HepG2 (cell line): ENCODE results near the gene CCDC38.

ENCODE experiments used
- EP300 ChIP-seq, 3 experiments: sonication (generic) in 1 of 3; formaldehyde crosslinking in 1 of 3; IDR thresholded peaks; 2 replicates each; pipeline versions ENCODE4 v1.5.1 to v1.6.1; 2011 to 2020; ENCODE audit warnings: low read depth in 2 of 3, low read length in 2 of 3, borderline replicate concordance in 1 of 3, improper control_type of control experiment in 1 of 3, mild to moderate bottlenecking in 1 of 3, missing genetic modification reagents in 1 of 3, moderate library complexity in 1 of 3
- ESRRA ChIP-seq: sonication (generic); formaldehyde crosslinking; IDR thresholded peaks from 2 replicates; pipeline ENCODE4 v1.5.1; 2020; ENCODE audit warnings: mild to moderate bottlenecking, low read depth, missing genetic modification reagents
- EZH2 ChIP-seq: conservative IDR thresholded peaks from 2 replicates; pipeline ENCODE4 v1.6.1; 2012; ENCODE audit warnings: mild to moderate bottlenecking, low read depth, low read length, moderate library complexity
- POLR2A ChIP-seq, 2 experiments: IDR thresholded peaks; 2 replicates each; pipeline ENCODE4 v1.6.1; 2011; ENCODE audit warnings: low read depth in 2 of 2, low read length in 2 of 2, mild to moderate bottlenecking in 1 of 2, moderate library complexity in 1 of 2; ENCODE audit not compliant: insufficient read depth in 1 of 2
- SMAD1 ChIP-seq: sonication (generic); formaldehyde crosslinking; IDR thresholded peaks from 2 replicates; pipeline ENCODE4 v1.4.0; 2020; ENCODE audit warnings: missing genetic modification reagents, low read depth, mild to moderate bottlenecking, borderline replicate concordance
- ZNF616 ChIP-seq: sonication (generic); formaldehyde crosslinking; IDR thresholded peaks from 2 replicates; pipeline ENCODE4 v1.5.0; 2020; ENCODE audit warnings: low read depth, mild to moderate bottlenecking, missing genetic modification reagents
- ZSCAN25 ChIP-seq: sonication (generic); formaldehyde crosslinking; IDR thresholded peaks from 2 replicates; pipeline ENCODE4 v1.8.0; 2022; ENCODE audit warnings: mild to moderate bottlenecking, missing genetic modification reagents

DNA sequence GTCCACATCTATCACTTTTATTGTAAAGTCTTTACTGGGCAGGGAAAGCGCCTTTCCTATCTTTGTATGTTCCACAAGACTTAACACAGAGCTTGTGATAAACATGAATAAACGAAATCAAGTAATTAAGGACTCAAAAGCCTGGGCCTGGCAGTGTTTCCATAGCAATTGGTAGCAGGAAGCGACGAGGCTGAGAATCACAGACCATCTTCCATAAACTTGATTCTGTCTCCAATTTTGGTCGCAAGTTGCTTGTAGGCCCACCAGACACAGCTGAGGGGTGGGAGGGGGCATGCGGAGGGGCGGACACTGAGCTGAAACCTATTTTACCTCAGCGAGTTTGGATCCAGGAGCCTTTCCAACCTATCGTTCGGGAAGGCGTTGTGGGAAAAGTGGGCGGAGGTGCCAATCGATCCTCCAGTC, 302 bp downstream of the CCDC38 start:
- no peak; a peak in 1 of 4 replicates for TF ChIP-seq EP300 (IDR thresholded peaks at IDR 0.05; ENCODE audit: low read depth in 2 of 2, low read length in 2 of 2)
- TF ChIP-seq EP300 (CRISPR knock-in tag; IDR thresholded peaks at IDR 0.05; ENCODE audit: borderline replicate concordance) = no peak
- TF ChIP-seq SMAD1 (CRISPR knock-in tag) = no peak
- TF ChIP-seq POLR2A (IDR thresholded peaks at IDR 0.05; ENCODE audit: insufficient read depth in 1 of 2, low read depth in 2 of 2, low read length in 2 of 2) = no peak
- TF ChIP-seq EZH2 = no peak
- TF ChIP-seq ESRRA = no peak
- TF ChIP-seq ZNF616 (CRISPR knock-in tag) = no peak
- TF ChIP-seq ZSCAN25 = no peak
